Activated naive CD4-positive, alpha-beta T cell treated with anti-CD3 and anti-CD28 coated beads for 36 hours (primary cell): ENCODE results near the gene DCD. TPM values are rescaled to one million over a fixed set of nuclear protein-coding genes. Genes with fewer than 3 reads are reported as not detected.

ENCODE experiments used
- CTCF ChIA-PET: fragments of 350-600 bp; sonication (Branson Sonifier 250); formaldehyde crosslinking; loops from one replicate; lab custom pipeline; 2021; ENCODE audit warnings: antibody characterized with exemption; lab: Charles Lee
- DNase-seq: peaks from one replicate; pipeline ENCODE4 v3.0.0-alpha.2; 2020
- H3K27ac Mint-ChIP-seq: one replicate; pipeline ENCODE4 v1.8.0; 2021; ENCODE audit warnings: mild to moderate bottlenecking, mixed read lengths
- H3K27me3 Mint-ChIP-seq: one replicate; pipeline ENCODE4 v1.8.0; 2021; ENCODE audit warnings: low read depth, mixed read lengths
- H3K36me3 Mint-ChIP-seq: one replicate; pipeline ENCODE4 v1.8.0; 2021; ENCODE audit warnings: low read depth, mixed read lengths
- H3K4me1 Mint-ChIP-seq: one replicate; pipeline ENCODE4 v1.8.0; 2021; ENCODE audit warnings: low read depth, mixed read lengths
- H3K4me3 Mint-ChIP-seq: one replicate; pipeline ENCODE4 v1.8.0; 2021; ENCODE audit warnings: mild to moderate bottlenecking, moderate library complexity, mixed read lengths
- H3K9me3 Mint-ChIP-seq: one replicate; pipeline ENCODE4 v1.8.0; 2021; ENCODE audit warnings: mixed read lengths
- intact Hi-C: fragments of 100-400 bp; cut with micrococcal nuclease; formaldehyde crosslinking; loops from one replicate; pipeline ENCODE4 v1.15.1; 2023
- total RNA-seq, 2 experiments: library from RNA; stranded (reverse); gene quantifications; one replicate each; pipeline ENCODE4 v1.2.3, GENCODE V29; 2021

DCD gene
- total RNA-seq, 2 experiments from 2014 or later, result not detected

- H3K9me3 Mint-ChIP-seq, result no peaks in the 10 kb centered on the region
- H3K27me3 Mint-ChIP-seq, result no peaks in the 10 kb centered on the region
- H3K36me3 Mint-ChIP-seq, result no peaks in the 10 kb centered on the region
- peaks cover 2% of the 10 kb centered on the region for H3K4me1 Mint-ChIP-seq
- DNase-seq, result no peak
- CTCF ChIA-PET, result interaction anchor here (0.5 to 10.8 kb wide), 4 partner anchors 24 to 539 kb away, joined by 3 to 96 read pairs (median 5); no protein-coding TSS in a partner anchor
- no peak overlapping the region for H3K4me3 Mint-ChIP-seq
- H3K27ac Mint-ChIP-seq, result no peak overlapping the region
- intact Hi-C loops, result loop anchor here (1.0 to 10.0 kb wide), 4 partner anchors 43 to 469 kb away; no protein-coding TSS in a partner anchor
Observed at GRCh38 chr12:54603872-54604271, 44.3 kb downstream of the DCD start.

- H3K36me3 Mint-ChIP-seq, result no peaks in the 10 kb centered on the region
- DNase-seq, result peak; percentile 87
- CTCF ChIA-PET, result interaction anchor here (0.5 to 10.8 kb wide), 4 partner anchors 24 to 540 kb away, joined by 3 to 96 read pairs (median 5); no protein-coding TSS in a partner anchor
- no peak overlapping the region for H3K4me3 Mint-ChIP-seq
- H3K27ac Mint-ChIP-seq, result no peak overlapping the region
- intact Hi-C loops, result loop anchor here (1.0 to 10.0 kb wide), 4 partner anchors 42 to 470 kb away; no protein-coding TSS in a partner anchor
- H3K9me3 Mint-ChIP-seq, result no peaks in the 10 kb centered on the region
- peaks cover 2% of the 10 kb centered on the region for H3K4me1 Mint-ChIP-seq
- no peaks in the 10 kb centered on the region for H3K27me3 Mint-ChIP-seq
Observed at GRCh38 chr12:54603173-54603814, 44.9 kb downstream of the DCD start.

- no peaks in the 10 kb centered on the region for H3K9me3 Mint-ChIP-seq
- CTCF ChIA-PET, result interaction anchor here (1.4 to 10.8 kb wide), 3 partner anchors 10 to 56 kb away, joined by 5 to 96 read pairs (median 11); no protein-coding TSS in a partner anchor
- H3K4me1 Mint-ChIP-seq, result peaks cover 2% of the 10 kb centered on the region
- no peak overlapping the region for H3K27ac Mint-ChIP-seq
- no peak for DNase-seq
- no peaks in the 10 kb centered on the region for H3K27me3 Mint-ChIP-seq
- H3K36me3 Mint-ChIP-seq, result no peaks in the 10 kb centered on the region
- intact Hi-C loops, result loop anchor here (1.0 to 10.0 kb wide), 4 partner anchors 41 to 470 kb away; no protein-coding TSS in a partner anchor
- no peak overlapping the region for H3K4me3 Mint-ChIP-seq
Observed at GRCh38 chr12:54602661-54603060, 45.5 kb downstream of the DCD start.

GRCh38 chr12:54601841-54602240 lies 46.3 kb downstream of the DCD start:
- CTCF ChIA-PET, result interaction anchor here (0.9 to 10.8 kb wide), 4 partner anchors 9 to 148 kb away, joined by 3 to 96 read pairs (median 8); no protein-coding TSS in a partner anchor
- Mint-ChIP-seq H3K36me3 (no peaks in the 10 kb centered on the region), H3K9me3 (no peaks in the 10 kb centered on the region), H3K4me1 (peaks cover 2% of the 10 kb centered on the region), H3K27me3 (no peaks in the 10 kb centered on the region), H3K27ac (no peak overlapping the region), H3K4me3 (no peak overlapping the region)
- intact Hi-C loops, result loop anchor here (2.0 to 10.0 kb wide), 2 partner anchors 353 to 471 kb away; no protein-coding TSS in a partner anchor
- DNase-seq, result no peak

GRCh38 chr12:54598970-54599369 lies 49.2 kb downstream of the DCD start:
- no peak for DNase-seq
- H3K4me3 Mint-ChIP-seq, result no peak overlapping the region
- intact Hi-C loops, result loop anchor here (5.0 kb wide), 1 partner anchor 72 kb away; no protein-coding TSS in a partner anchor
- CTCF ChIA-PET, result interaction anchor here (0.7 to 10.8 kb wide), 10 partner anchors 19 to 473 kb away, joined by 3 to 96 read pairs (median 3); no protein-coding TSS in a partner anchor
- H3K27ac Mint-ChIP-seq, result no peak overlapping the region
- H3K9me3 Mint-ChIP-seq, result no peaks in the 10 kb centered on the region
- no peaks in the 10 kb centered on the region for H3K27me3 Mint-ChIP-seq
- H3K4me1 Mint-ChIP-seq, result peaks cover 7% of the 10 kb centered on the region
- no peaks in the 10 kb centered on the region for H3K36me3 Mint-ChIP-seq

GRCh38 chr12:54596526-54596946 lies 51.6 kb downstream of the DCD start:
- Mint-ChIP-seq H3K27ac (no peak overlapping the region), H3K9me3 (no peaks in the 10 kb centered on the region), H3K27me3 (peaks cover 2% of the 10 kb centered on the region), H3K4me1 (peaks cover 5% of the 10 kb centered on the region), H3K36me3 (no peaks in the 10 kb centered on the region), H3K4me3 (no peak overlapping the region)
- intact Hi-C loops, result loop anchor here (1.0 to 5.0 kb wide), 3 partner anchors 17 to 99 kb away; no protein-coding TSS in a partner anchor
- CTCF ChIA-PET, result interaction anchor here (0.6 to 10.8 kb wide), 24 partner anchors 10 to 1249 kb away, joined by 3 to 96 read pairs (median 3); no protein-coding TSS in a partner anchor
- DNase-seq, result peak; percentile 77

- Mint-ChIP-seq H3K4me3 (no peak overlapping the region), H3K36me3 (no peaks in the 10 kb centered on the region), H3K27ac (no peak overlapping the region), H3K4me1 (peaks cover 5% of the 10 kb centered on the region), H3K27me3 (peaks cover 5% of the 10 kb centered on the region), H3K9me3 (no peaks in the 10 kb centered on the region)
- DNase-seq, result no peak
- intact Hi-C loops, result loop anchor here (5.0 kb wide), 1 partner anchor 68 kb away; no protein-coding TSS in a partner anchor
- CTCF ChIA-PET, result interaction anchor here (0.6 to 10.8 kb wide), 10 partner anchors 9 to 158 kb away, joined by 3 to 96 read pairs (median 4); no protein-coding TSS in a partner anchor
Observed at GRCh38 chr12:54595471-54595870, 52.7 kb downstream of the DCD start.

Other genes with a start within 250 kb of the DCD start
- 10 to 100 TPM; 17.9 to 18.4 TPM for gene ITGA5, start 229.1 kb downstream of the DCD start, total RNA-seq
- 1 to 10 TPM; 8.1 to 8.6 TPM for gene GTSF1, start 174.8 kb downstream of the DCD start, total RNA-seq
- gene NCKAP1L, start 150.6 kb downstream of the DCD start, total RNA-seq, result 100 to 1,000 TPM; 138 to 149 TPM
- 1 to 10 TPM; 7.5 to 8.5 TPM for gene PDE1B, start 98.8 kb downstream of the DCD start, total RNA-seq
- gene PPP1R1A, start 59.7 kb downstream of the DCD start, total RNA-seq, result not detected
- gene LACRT, start 13.5 kb downstream of the DCD start, total RNA-seq, result not detected
- gene MUCL1, start 206.2 kb upstream of the DCD start, total RNA-seq, result not detected